WTC11 (cell line): ENCODE measurements around the gene PTPN13. TPM values are rescaled to one million over a fixed set of nuclear protein-coding genes. Genes with fewer than 3 reads are reported as not detected.

Experiments
- ATAC-seq: fragments of 200-7000 bp; cut with Tn5 transposase; 2 replicates; pipeline ENCODE4 v1.10.0; 2021; ENCODE audit warnings: mild to moderate bottlenecking, moderate library complexity
- CTCF ChIA-PET: fragments of 300-600 bp; sonication (Branson Sonifier 250); formaldehyde crosslinking; loops from one replicate; lab custom pipeline; 2021; ENCODE audit warnings: antibody characterized with exemption; lab: Charles Lee
- POLR2A ChIA-PET: fragments of 350-600 bp; sonication (Branson Sonifier 250); formaldehyde crosslinking; loops from one replicate; lab custom pipeline; 2021; ENCODE audit warnings: antibody characterized with exemption; lab: Charles Lee
- DNase-seq: peaks from one replicate; pipeline ENCODE4 v3.0.0; 2021; ENCODE audit warnings: low spot score
- H3K27ac Mint-ChIP-seq: 2 replicates; pipeline ENCODE4 v1.8.0; 2021; ENCODE audit warnings: mixed read lengths
- H3K27me3 Mint-ChIP-seq: 2 replicates; pipeline ENCODE4 v1.8.0; 2021; ENCODE audit warnings: low read depth, mild to moderate bottlenecking, moderate library complexity, mixed read lengths
- H3K36me3 Mint-ChIP-seq: 2 replicates; pipeline ENCODE4 v1.8.0; 2021; ENCODE audit warnings: mixed read lengths
- H3K4me1 Mint-ChIP-seq: 2 replicates; pipeline ENCODE4 v1.8.0; 2022; ENCODE audit warnings: mixed read lengths
- H3K4me3 Mint-ChIP-seq: 2 replicates; pipeline ENCODE4 v1.8.0; 2021; ENCODE audit warnings: mild to moderate bottlenecking, moderate library complexity, mixed read lengths
- H3K9me3 Mint-ChIP-seq: 2 replicates; pipeline ENCODE4 v1.8.0; 2021; ENCODE audit warnings: mixed read lengths
- ARID4B ChIP-seq: sonication (generic); formaldehyde crosslinking; IDR thresholded peaks from 2 replicates; pipeline ENCODE4 v1.8.0; 2023; ENCODE audit warnings: missing genetic modification reagents, mild to moderate bottlenecking, borderline replicate concordance
- ATF6 ChIP-seq: sonication (generic); formaldehyde crosslinking; IDR thresholded peaks from 2 replicates; pipeline ENCODE4 v1.8.1; 2023; ENCODE audit warnings: mild to moderate bottlenecking, missing genetic modification reagents
- CBFB ChIP-seq: sonication (generic); formaldehyde crosslinking; IDR thresholded peaks from 2 replicates; pipeline ENCODE4 v1.8.1; 2022; ENCODE audit warnings: mild to moderate bottlenecking, low read depth, missing genetic modification reagents
- CDX4 ChIP-seq: fragments of 250-450 bp; sonication (Bioruptor Pico); IDR thresholded peaks from 2 replicates; pipeline ENCODE4 v1.9.0; 2021; ENCODE audit warnings: moderate library complexity, mild to moderate bottlenecking, inconsistent platforms, borderline replicate concordance
- ELF4 ChIP-seq: sonication (generic); formaldehyde crosslinking; IDR thresholded peaks from 2 replicates; pipeline ENCODE4 v1.8.1; 2022; ENCODE audit warnings: low read depth, mild to moderate bottlenecking, moderate library complexity, missing genetic modification reagents
- EMX1 ChIP-seq: fragments of 250-450 bp; sonication (Bioruptor Pico); IDR thresholded peaks from 2 replicates; pipeline ENCODE4 v1.8.0; 2021; ENCODE audit warnings: mild to moderate bottlenecking
- ERG ChIP-seq: fragments of 250-450 bp; sonication (Bioruptor Pico); IDR thresholded peaks from 2 replicates; pipeline ENCODE4 v1.8.0; 2021; ENCODE audit warnings: mild to moderate bottlenecking
- FOXK1 ChIP-seq: sonication (generic); formaldehyde crosslinking; IDR thresholded peaks from 2 replicates; pipeline ENCODE4 v1.8.0; 2022; ENCODE audit warnings: mild to moderate bottlenecking, moderate library complexity, missing genetic modification reagents
- GABPB1 ChIP-seq: sonication (generic); formaldehyde crosslinking; IDR thresholded peaks from 2 replicates; pipeline ENCODE4 v1.8.1; 2023; ENCODE audit warnings: mild to moderate bottlenecking, missing genetic modification reagents
- JAZF1 ChIP-seq: fragments of 250-450 bp; sonication (Bioruptor Pico); IDR thresholded peaks from 2 replicates; pipeline ENCODE4 v1.9.0; 2021; ENCODE audit warnings: moderate library complexity, mild to moderate bottlenecking, inconsistent platforms
- MYBL2 ChIP-seq: sonication (generic); formaldehyde crosslinking; IDR thresholded peaks from 2 replicates; pipeline ENCODE4 v1.8.1; 2023; ENCODE audit warnings: mild to moderate bottlenecking, moderate library complexity, missing genetic modification reagents
- NR1H2 ChIP-seq: sonication (generic); formaldehyde crosslinking; IDR thresholded peaks from 2 replicates; pipeline ENCODE4 v1.9.0; 2021; ENCODE audit warnings: mild to moderate bottlenecking, moderate library complexity, missing genetic modification reagents
- RELA ChIP-seq: sonication (generic); formaldehyde crosslinking; IDR thresholded peaks from 2 replicates; pipeline ENCODE4 v1.8.1; 2022; ENCODE audit warnings: missing genetic modification reagents, mild to moderate bottlenecking, borderline replicate concordance
- ZNF219 ChIP-seq: sonication (generic); formaldehyde crosslinking; IDR thresholded peaks from 2 replicates; pipeline ENCODE4 v1.8.0; 2023; ENCODE audit warnings: missing genetic modification reagents, mild to moderate bottlenecking, borderline replicate concordance
- ZNF263 ChIP-seq: sonication (generic); formaldehyde crosslinking; IDR thresholded peaks from 2 replicates; pipeline ENCODE4 v1.8.1; 2022; ENCODE audit warnings: low read depth, mild to moderate bottlenecking, moderate library complexity, missing genetic modification reagents
- total RNA-seq: library from RNA; stranded (reverse); gene quantifications from 3 replicates; pipeline ENCODE4 v1.2.3, GENCODE V29; 2021
- TF ChIP-seq, protein P1 (sequence below): sonication (generic); formaldehyde crosslinking; IDR thresholded peaks from 2 replicates; pipeline ENCODE4 v1.8.1; 2023; ENCODE audit warnings: mild to moderate bottlenecking, missing genetic modification reagents, moderate library complexity

Gene PTPN13
- total RNA-seq, 1 experiment from 2014 or later = 49.7 TPM

DNA sequence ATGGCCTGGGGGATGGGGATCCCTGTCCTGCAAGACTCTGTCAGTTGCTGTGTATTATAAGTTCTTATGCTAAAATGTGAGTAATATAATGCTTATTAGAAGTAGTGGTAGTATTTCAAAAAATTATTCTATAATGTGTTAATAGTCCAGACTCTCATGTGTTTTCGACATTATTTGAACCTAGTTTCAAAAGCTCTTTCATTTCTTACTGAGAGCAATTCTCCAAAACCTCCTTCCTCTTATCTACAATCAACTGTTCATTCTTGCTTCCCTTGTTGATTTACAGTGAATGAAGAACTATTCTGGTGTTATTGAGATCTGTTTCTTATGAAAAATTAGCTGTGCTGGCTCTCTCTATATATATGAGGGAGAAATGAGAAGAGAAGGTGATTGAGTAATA, 32.9 kb upstream of the PTPN13 start (continued):
- TF ChIP-seq ARID4B (CRISPR knock-in tag) (no peak), FOXK1 (CRISPR knock-in tag) (no peak), ZNF263 (no peak), ELF4 (no peak), MYBL2 (CRISPR knock-in tag) (no peak), NR1H2 (no peak), CBFB (no peak), ZNF219 (CRISPR knock-in tag) (no peak), EMX1 (CRISPR knock-in tag) (no peak), JAZF1 (no peak)

- POLR2A ChIA-PET = no interaction called here
- ATAC-seq (no peak), DNase-seq (no peak)
- H3K4me3 Mint-ChIP-seq = no peak overlapping the region
- no peaks in the 10 kb centered on the region for H3K9me3 Mint-ChIP-seq
- H3K27me3 Mint-ChIP-seq = no peaks in the 10 kb centered on the region
- no peak for TF ChIP-seq CDX4 (CRISPR knock-in tag)
- no peak for TF ChIP-seq ERG
- no peak for TF ChIP-seq ARID4B (CRISPR knock-in tag)
- TF ChIP-seq GABPB1 = no peak
- no peak for TF ChIP-seq ATF6
- TF ChIP-seq RELA (CRISPR knock-in tag) = no peak
- TF ChIP-seq, protein P1, sequence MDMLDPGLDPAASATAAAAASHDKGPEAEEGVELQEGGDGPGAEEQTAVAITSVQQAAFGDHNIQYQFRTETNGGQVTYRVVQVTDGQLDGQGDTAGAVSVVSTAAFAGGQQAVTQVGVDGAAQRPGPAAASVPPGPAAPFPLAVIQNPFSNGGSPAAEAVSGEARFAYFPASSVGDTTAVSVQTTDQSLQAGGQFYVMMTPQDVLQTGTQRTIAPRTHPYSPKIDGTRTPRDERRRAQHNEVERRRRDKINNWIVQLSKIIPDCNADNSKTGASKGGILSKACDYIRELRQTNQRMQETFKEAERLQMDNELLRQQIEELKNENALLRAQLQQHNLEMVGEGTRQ (CRISPR knock-in tag) = no peak
- H3K36me3 Mint-ChIP-seq = no peaks in the 10 kb centered on the region
- no peak overlapping the region for H3K27ac Mint-ChIP-seq
- CTCF ChIA-PET = no interaction called here
- peaks cover 8% of the 10 kb centered on the region for H3K4me1 Mint-ChIP-seq
These were observed 30.7 kb upstream of the PTPN13 start for GRCh38 chr4:86563416-86563815.
